Smooth muscle cell of the coronary artery (primary cell): ENCODE results near the gene SLC35D3. TPM values are rescaled to one million over a fixed set of nuclear protein-coding genes. Genes with fewer than 3 reads are reported as not detected.

Experiments
- total RNA-seq: library from RNA; depleted of rRNA; stranded (reverse); fragments of >200 nt; gene quantifications from 2 replicates; pipeline ENCODE4 v1.2.3, GENCODE V29; 2014; ENCODE audit warnings: low replicate concordance

Gene SLC35D3, protein sequence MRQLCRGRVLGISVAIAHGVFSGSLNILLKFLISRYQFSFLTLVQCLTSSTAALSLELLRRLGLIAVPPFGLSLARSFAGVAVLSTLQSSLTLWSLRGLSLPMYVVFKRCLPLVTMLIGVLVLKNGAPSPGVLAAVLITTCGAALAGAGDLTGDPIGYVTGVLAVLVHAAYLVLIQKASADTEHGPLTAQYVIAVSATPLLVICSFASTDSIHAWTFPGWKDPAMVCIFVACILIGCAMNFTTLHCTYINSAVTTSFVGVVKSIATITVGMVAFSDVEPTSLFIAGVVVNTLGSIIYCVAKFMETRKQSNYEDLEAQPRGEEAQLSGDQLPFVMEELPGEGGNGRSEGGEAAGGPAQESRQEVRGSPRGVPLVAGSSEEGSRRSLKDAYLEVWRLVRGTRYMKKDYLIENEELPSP
- total RNA-seq = not detected in 2 replicates

DNA sequence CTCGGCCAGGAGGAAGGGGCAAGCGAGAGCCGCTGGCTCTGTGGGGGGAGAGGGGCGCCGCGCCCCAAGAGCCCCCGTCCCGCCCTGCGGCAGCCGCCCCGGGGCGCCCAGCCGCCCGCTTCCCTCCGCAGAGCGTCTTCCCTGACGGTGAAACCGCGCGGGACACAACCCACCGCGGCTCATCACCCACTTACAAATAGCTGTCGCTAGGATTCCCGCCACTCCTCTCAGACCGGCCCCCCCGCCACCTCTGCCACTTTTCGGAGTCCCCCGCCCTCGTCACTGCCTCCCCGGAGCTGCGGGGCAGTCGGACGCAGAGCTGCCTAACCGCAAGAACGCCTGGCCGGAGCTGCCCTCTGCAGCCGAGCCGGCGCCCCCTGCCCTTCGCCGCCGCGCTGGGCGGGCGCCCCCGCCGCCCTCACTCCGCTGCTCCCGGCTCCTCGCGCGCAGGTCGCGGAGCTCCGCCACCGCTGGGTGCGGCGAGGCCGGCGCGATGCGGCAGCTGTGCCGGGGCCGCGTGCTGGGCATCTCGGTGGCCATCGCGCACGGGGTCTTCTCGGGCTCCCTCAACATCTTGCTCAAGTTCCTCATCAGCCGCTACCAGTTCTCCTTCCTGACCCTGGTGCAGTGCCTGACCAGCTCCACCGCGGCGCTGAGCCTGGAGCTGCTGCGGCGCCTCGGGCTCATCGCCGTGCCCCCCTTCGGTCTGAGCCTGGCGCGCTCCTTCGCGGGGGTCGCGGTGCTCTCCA is at the start of gene SLC35D3:
TSS of gene SLC35D3 (plus strand) at position 366 of the 749 bp plus-strand sequence. CDS start at position 494, 128 bp downstream.

Other genes starting within 250 kb of the SLC35D3 start
- 5.0 and 14.4 TPM in 2 replicates for gene MAP3K5, start 129.8 kb upstream of the SLC35D3 start, total RNA-seq
- gene PEX7, start 99.7 kb upstream of the SLC35D3 start, total RNA-seq = 9.2 and 11.8 TPM in 2 replicates
- 0.12 TPM in 1 of 2 replicates, not detected in the other for gene IL20RA, start 122.7 kb downstream of the SLC35D3 start, total RNA-seq